ENCODE data around the gene DCDC1. TPM values are rescaled to one million over a fixed set of nuclear protein-coding genes. Genes with fewer than 3 reads are reported as not detected.

The DCDC1 gene
- total and polyA plus RNA-seq, 9 of the 15 experiments (the other 6 are each of a cell fraction or from before 2014, with no cell fraction given) = 0.05 to 0.18 (median 0.08) TPM; not detected in 3

DNA sequence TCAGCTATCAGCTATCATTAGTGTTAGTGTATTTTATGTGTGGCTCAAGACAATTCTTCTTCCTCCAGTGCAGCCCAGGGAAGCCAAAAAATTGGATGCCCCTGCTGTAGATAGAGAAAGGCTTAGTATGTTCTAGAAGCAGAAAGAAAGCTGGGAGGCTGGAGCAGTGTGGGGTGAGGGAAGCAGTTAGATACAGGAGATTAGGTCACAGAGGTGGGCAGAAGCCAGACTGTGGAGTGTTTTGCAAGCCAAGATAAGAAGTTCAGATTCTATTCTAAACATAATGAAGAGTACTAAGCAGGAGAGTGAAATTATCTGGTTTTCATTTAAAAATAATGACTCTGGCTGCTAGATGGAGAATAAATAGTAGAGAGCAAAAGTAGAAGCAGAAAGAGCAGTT is 381.7 kb downstream of the DCDC1 start:
- Histone ChIP-seq H3K4me1 (replicated peaks in 1 of 2; ENCODE audit: control insufficient read depth in 2 of 2, insufficient read depth in 2 of 2, low read length in 2 of 2) (no peaks in the 10 kb centered on the region), H3K27ac (ENCODE audit: extremely low read depth, low read depth, low read length) (no peak overlapping the region), H2AFZ (ENCODE audit: low read depth, low read length) (no peak overlapping the region), H3K4me3 (no peak overlapping the region), H3K9me3 (replicated peaks; ENCODE audit: control insufficient read depth, insufficient read depth, low read depth, low read length) (no peaks in the 10 kb centered on the region), H3K4me2 (ENCODE audit: insufficient read depth, low read length) (no peak overlapping the region), H3K36me3 (ENCODE audit: control insufficient read depth, insufficient read depth, low read length) (no peaks in the 10 kb centered on the region), H4K20me1 (replicated peaks; ENCODE audit: control insufficient read depth, insufficient read depth, low read length) (no peaks in the 10 kb centered on the region), H3K79me2 (ENCODE audit: control insufficient read depth, insufficient read depth, low read length) (no peaks in the 10 kb centered on the region), H3K9me1 (ENCODE audit: control insufficient read depth, insufficient read depth, low read length) (no peaks in the 10 kb centered on the region), H3K27me3 (ENCODE audit: control insufficient read depth in 2 of 2, insufficient read depth in 2 of 2, low read length in 2 of 2) (no peaks in the 10 kb centered on the region), H3K9ac (ENCODE audit: insufficient read depth in 1 of 2, low read depth in 2 of 2, low read length in 2 of 2) (no peak overlapping the region)
- POLR2A ChIA-PET = no interaction called here
- intact Hi-C loops (cut with micrococcal nuclease) (no loop called here), in situ Hi-C loops (cut with MboI) (no loop called here)
- BruUV-seq (replicated peaks) = no TSS peak
- CTCF ChIA-PET (ENCODE audit: low intra/inter-chr PET ratio) = no interaction called here
- ATAC-seq = no peak
- no peak for DNase-seq (ENCODE audit: extremely low read depth in 1 of 4, low spot score in 3 of 4)
- TF ChIP-seq GTF2F1 (IDR thresholded peaks at IDR 0.05; ENCODE audit: low read depth, low read length) (no peak), PRMT5 (CRISPR knock-in tag; IDR thresholded peaks at IDR 0.05) (no peak), POLR2AphosphoS2 (IDR thresholded peaks at IDR 0.05; ENCODE audit: low read length) (no peak), OTX1 (CRISPR knock-in tag; IDR thresholded peaks at IDR 0.05) (no peak), CTBP1 (IDR thresholded peaks at IDR 0.05; ENCODE audit: borderline replicate concordance) (no peak), KDM1A (IDR thresholded peaks at IDR 0.05) (no peak), ZNF644 (tag; IDR thresholded peaks at IDR 0.05; ENCODE audit: low read depth) (no peak), HDAC6 (IDR thresholded peaks at IDR 0.05; ENCODE audit: low read depth, low read length) (no peak), ETV5 (CRISPR knock-in tag; IDR thresholded peaks at IDR 0.05; ENCODE audit: low read depth) (no peak), ZBTB1 (CRISPR knock-in tag; IDR thresholded peaks at IDR 0.05; ENCODE audit: borderline replicate concordance, low read depth) (no peak), CXXC5 (CRISPR knock-in tag; IDR thresholded peaks at IDR 0.05) (no peak)
- TF ChIP-seq, protein P1, sequence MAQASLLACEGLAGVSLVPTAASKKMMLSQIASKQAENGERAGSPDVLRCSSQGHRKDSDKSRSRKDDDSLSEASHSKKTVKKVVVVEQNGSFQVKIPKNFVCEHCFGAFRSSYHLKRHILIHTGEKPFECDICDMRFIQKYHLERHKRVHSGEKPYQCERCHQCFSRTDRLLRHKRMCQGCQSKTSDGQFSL (CRISPR knock-in tag; IDR thresholded peaks at IDR 0.05) = no peak
- TF ChIP-seq, protein P1 (tag; IDR thresholded peaks at IDR 0.05) = no peak
- TF ChIP-seq, protein P2, sequence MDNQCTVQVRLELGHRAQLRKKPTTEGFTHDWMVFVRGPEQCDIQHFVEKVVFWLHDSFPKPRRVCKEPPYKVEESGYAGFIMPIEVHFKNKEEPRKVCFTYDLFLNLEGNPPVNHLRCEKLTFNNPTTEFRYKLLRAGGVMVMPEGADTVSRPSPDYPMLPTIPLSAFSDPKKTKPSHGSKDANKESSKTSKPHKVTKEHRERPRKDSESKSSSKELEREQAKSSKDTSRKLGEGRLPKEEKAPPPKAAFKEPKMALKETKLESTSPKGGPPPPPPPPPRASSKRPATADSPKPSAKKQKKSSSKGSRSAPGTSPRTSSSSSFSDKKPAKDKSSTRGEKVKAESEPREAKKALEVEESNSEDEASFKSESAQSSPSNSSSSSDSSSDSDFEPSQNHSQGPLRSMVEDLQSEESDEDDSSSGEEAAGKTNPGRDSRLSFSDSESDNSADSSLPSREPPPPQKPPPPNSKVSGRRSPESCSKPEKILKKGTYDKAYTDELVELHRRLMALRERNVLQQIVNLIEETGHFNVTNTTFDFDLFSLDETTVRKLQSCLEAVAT (IDR thresholded peaks at IDR 0.05) = no peak
- TF ChIP-seq, protein P3, sequence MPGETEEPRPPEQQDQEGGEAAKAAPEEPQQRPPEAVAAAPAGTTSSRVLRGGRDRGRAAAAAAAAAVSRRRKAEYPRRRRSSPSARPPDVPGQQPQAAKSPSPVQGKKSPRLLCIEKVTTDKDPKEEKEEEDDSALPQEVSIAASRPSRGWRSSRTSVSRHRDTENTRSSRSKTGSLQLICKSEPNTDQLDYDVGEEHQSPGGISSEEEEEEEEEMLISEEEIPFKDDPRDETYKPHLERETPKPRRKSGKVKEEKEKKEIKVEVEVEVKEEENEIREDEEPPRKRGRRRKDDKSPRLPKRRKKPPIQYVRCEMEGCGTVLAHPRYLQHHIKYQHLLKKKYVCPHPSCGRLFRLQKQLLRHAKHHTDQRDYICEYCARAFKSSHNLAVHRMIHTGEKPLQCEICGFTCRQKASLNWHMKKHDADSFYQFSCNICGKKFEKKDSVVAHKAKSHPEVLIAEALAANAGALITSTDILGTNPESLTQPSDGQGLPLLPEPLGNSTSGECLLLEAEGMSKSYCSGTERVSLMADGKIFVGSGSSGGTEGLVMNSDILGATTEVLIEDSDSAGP (CRISPR knock-in tag; IDR thresholded peaks at IDR 0.05) = no peak
- no peak for FAIRE-seq

All from K562 (cell line).